ENCODE measurements around the gene MSL1.

MSL1 gene

DNA sequence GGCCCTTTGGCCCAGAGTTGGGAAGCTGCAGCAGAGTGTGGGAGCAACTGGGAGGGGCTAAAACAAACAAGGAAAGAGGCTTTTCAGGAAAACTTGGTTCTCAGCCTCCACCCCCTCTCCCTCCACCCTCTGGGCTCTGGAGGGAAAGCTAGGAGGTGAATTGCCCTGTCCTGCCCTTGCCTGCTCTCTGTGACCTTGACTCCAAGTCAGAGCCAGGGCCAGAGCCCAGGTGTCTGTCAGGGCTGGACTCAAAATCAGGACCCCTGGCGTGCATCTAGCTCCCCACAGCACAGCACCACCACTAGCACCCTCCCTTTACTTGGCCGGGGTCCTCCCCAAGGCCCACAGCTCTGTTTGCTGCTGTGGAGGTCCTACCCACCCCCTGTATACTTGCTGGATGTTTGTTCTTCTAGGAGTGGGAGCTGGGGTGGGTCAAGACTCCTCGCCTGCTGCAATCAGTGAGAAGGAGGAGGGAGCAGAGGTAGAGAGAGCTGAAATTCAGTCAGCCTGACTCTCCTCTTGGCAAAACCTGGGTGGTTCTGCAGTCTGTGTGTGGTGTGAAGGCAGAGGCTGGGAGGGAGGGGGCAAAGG is 18.6 kb upstream of the MSL1 start:
- Histone ChIP-seq H2AFZ (ENCODE audit: low read depth, low read length, severe bottlenecking) (no peak overlapping the region), H4K20me1 (ENCODE audit: low read depth, low read length) (no peaks in the 10 kb centered on the region), H3K4me2 (ENCODE audit: low read depth, low read length, poor library complexity, severe bottlenecking) (no peak overlapping the region), H3K27ac (ENCODE audit: low read depth, low read length) (no peak overlapping the region), H3K9ac (ENCODE audit: low read length) (no peak overlapping the region), H3K79me2 (ENCODE audit: insufficient read depth, low read length) (no peaks in the 10 kb centered on the region), H3K9me3 (ENCODE audit: insufficient read depth, low read length) (no peaks in the 10 kb centered on the region), H3K9me2 (replicated peaks; ENCODE audit: insufficient read depth, low read length) (no peaks in the 10 kb centered on the region), H3K4me3 (ENCODE audit: insufficient read depth, low read length, poor library complexity, severe bottlenecking) (no peak overlapping the region), H3K36me3 (ENCODE audit: low read length) (no peaks in the 10 kb centered on the region), H3F3A (ENCODE audit: insufficient read depth) (no peaks in the 10 kb centered on the region), H3K27me3 (ENCODE audit: low read length) (no peaks in the 10 kb centered on the region)
- no peak for TF ChIP-seq EZH2phosphoT487 (conservative IDR thresholded peaks at IDR 0.05; ENCODE audit: low read length)
- TF ChIP-seq, protein P1, sequence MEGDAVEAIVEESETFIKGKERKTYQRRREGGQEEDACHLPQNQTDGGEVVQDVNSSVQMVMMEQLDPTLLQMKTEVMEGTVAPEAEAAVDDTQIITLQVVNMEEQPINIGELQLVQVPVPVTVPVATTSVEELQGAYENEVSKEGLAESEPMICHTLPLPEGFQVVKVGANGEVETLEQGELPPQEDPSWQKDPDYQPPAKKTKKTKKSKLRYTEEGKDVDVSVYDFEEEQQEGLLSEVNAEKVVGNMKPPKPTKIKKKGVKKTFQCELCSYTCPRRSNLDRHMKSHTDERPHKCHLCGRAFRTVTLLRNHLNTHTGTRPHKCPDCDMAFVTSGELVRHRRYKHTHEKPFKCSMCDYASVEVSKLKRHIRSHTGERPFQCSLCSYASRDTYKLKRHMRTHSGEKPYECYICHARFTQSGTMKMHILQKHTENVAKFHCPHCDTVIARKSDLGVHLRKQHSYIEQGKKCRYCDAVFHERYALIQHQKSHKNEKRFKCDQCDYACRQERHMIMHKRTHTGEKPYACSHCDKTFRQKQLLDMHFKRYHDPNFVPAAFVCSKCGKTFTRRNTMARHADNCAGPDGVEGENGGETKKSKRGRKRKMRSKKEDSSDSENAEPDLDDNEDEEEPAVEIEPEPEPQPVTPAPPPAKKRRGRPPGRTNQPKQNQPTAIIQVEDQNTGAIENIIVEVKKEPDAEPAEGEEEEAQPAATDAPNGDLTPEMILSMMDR (IDR thresholded peaks at IDR 0.05; ENCODE audit: insufficient read depth, low read length, poor library complexity, severe bottlenecking) = no peak

DNA sequence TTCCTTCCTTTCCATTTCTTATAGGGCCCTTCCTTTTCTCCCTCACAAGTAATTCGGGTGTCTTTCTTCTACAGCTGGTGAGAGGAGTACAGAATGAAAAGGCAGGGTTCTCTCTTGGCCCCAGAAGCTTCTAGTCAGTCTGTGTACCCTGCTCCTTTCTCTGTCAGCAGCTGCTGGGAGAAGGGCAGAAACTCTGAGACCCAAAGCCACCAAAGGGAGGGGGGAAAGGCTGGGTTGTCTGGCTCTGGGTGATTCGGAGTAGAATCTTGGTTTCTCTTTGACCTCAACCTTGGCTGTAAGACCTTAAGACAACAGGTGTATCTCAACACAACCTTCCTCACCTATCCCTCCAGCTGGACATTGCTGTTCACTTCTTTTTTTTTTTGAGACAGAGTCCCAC is 18.1 kb upstream of the MSL1 start:
- no peaks in the 10 kb centered on the region for H3K9me3 ChIP-seq (ENCODE audit: insufficient read depth, low read length)
- no peak overlapping the region for H2AFZ ChIP-seq (ENCODE audit: low read depth, low read length, severe bottlenecking)
- H3K4me3 ChIP-seq (ENCODE audit: insufficient read depth, low read length, poor library complexity, severe bottlenecking) = no peak overlapping the region
- H3K79me2 ChIP-seq (ENCODE audit: insufficient read depth, low read length) = no peaks in the 10 kb centered on the region
- no peak overlapping the region for H3K4me2 ChIP-seq (ENCODE audit: low read depth, low read length, poor library complexity, severe bottlenecking)
- H3F3A ChIP-seq (ENCODE audit: insufficient read depth) = no peaks in the 10 kb centered on the region
- H3K36me3 ChIP-seq (ENCODE audit: low read length) = no peaks in the 10 kb centered on the region
- no peak overlapping the region for H3K27ac ChIP-seq (ENCODE audit: low read depth, low read length)
- H3K27me3 ChIP-seq (ENCODE audit: low read length) = no peaks in the 10 kb centered on the region
- TF ChIP-seq, protein P1 (IDR thresholded peaks at IDR 0.05; ENCODE audit: insufficient read depth, low read length, poor library complexity, severe bottlenecking) = no peak
- no peak for TF ChIP-seq EZH2phosphoT487 (conservative IDR thresholded peaks at IDR 0.05; ENCODE audit: low read length)
- no peaks in the 10 kb centered on the region for H3K9me2 ChIP-seq (replicated peaks; ENCODE audit: insufficient read depth, low read length)
- H3K9ac ChIP-seq (ENCODE audit: low read length) = no peak overlapping the region
- no peaks in the 10 kb centered on the region for H4K20me1 ChIP-seq (ENCODE audit: low read depth, low read length)

DNA sequence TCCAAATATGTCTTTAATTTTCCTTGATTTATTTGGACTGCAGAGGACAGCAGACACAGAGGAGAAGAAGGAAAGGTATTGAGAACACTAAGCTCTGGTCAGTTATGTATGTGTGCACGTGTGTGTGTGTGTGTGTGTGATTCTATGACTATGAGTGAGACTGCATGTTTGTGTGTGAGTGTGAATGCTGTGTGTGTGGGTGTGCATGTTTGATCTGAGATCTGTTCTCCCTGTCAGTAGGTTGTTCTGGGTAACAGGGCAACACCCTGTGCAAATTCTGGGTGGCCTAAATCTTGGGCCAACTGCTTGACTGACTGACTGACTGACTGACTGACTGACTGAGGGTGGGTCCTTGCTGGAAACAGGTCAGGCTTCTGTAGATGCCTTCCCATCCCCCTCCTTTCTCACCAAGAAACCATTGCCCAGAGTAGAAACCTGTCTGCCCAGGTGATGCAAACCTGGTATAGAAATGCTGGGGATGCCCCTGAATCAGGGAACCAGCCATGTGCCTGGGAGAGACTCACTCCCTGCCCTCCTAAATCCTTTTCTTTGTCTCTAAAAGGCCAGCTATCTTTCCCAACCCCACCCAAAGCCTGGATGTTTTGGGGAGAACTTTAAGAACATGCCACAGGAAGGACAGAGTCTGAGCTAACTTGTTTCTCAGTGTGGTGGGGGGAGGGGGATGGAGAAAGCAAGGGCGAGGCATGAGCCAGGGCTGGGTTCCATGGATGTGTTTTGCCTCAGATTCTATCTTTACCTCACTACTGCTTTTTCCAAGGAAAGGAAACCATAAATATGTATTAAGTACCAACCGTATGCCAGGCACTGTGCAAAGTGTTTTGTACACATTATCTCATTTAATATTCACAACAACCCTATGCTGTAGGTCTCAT is 16.9 kb upstream of the MSL1 start:
- H3K27ac ChIP-seq (ENCODE audit: low read depth, low read length) = no peak overlapping the region
- H3K79me2 ChIP-seq (ENCODE audit: insufficient read depth, low read length) = no peaks in the 10 kb centered on the region
- no peak overlapping the region for H3K4me2 ChIP-seq (ENCODE audit: low read depth, low read length, poor library complexity, severe bottlenecking)
- no peaks in the 10 kb centered on the region for H3K36me3 ChIP-seq (ENCODE audit: low read length)
- no peaks in the 10 kb centered on the region for H4K20me1 ChIP-seq (ENCODE audit: low read depth, low read length)
- H3K27me3 ChIP-seq (ENCODE audit: low read length) = no peaks in the 10 kb centered on the region
- H3K4me3 ChIP-seq (ENCODE audit: insufficient read depth, low read length, poor library complexity, severe bottlenecking) = no peak overlapping the region
- no peaks in the 10 kb centered on the region for H3K9me3 ChIP-seq (ENCODE audit: insufficient read depth, low read length)
- H2AFZ ChIP-seq (ENCODE audit: low read depth, low read length, severe bottlenecking) = no peak overlapping the region
- H3K9ac ChIP-seq (ENCODE audit: low read length) = no peak overlapping the region
- no peaks in the 10 kb centered on the region for H3F3A ChIP-seq (ENCODE audit: insufficient read depth)
- TF ChIP-seq, protein P1 (IDR thresholded peaks at IDR 0.05; ENCODE audit: insufficient read depth, low read length, poor library complexity, severe bottlenecking) = no peak
- no peak for TF ChIP-seq EZH2phosphoT487 (conservative IDR thresholded peaks at IDR 0.05; ENCODE audit: low read length)
- no peaks in the 10 kb centered on the region for H3K9me2 ChIP-seq (replicated peaks; ENCODE audit: insufficient read depth, low read length)

Measured in SU-DHL-6 (cell line).